Measurements from ENCODE around the gene ZBTB8B.

Gene ZBTB8B

DNA sequence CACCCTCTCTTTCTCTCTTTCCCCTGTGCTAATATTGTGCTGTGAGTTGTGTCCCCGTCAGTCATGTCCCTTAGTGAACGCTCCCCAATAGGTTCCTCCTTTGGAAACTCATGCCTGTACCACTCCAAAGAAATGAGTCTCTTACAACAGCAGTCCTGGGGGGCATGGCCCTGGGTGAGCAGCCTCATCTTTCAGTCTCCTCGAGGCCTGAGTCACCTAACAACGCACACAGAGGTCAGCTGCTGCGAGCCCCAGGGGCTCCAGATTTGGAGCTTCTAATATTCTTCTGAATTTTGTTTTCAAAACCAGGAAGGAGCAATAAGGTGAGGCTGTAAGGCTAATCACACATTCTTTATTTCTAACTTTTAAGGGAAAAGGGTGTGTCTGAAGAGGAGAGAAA, 43.9 kb downstream of the ZBTB8B start:
- no peak for DNase-seq (ENCODE audit: low spot score)

GRCh38 chr1:32509939-32510338, 45.1 kb downstream of the ZBTB8B start:
- no peak for DNase-seq (ENCODE audit: low spot score)

Measured in AG08396 (cell line).